Activated T-helper 17 cell treated with anti-CD3 and anti-CD28 coated beads, Interleukin-2, amount 50 U/mL, for 72 hours (primary cell): ENCODE results near the gene FKTN. TPM values are rescaled to one million over a fixed set of nuclear protein-coding genes. Genes with fewer than 3 reads are reported as not detected.

Source experiments
- ATAC-seq: fragments of 150-1000 bp; cut with Tn5 transposase; replicated peaks from 2 replicates; pipeline ENCODE4 v1.10.0; 2021; ENCODE audit warnings: mild to moderate bottlenecking, moderate library complexity
- H3K27ac Mint-ChIP-seq: one replicate; pipeline ENCODE4 v1.8.0; 2022; ENCODE audit warnings: mixed read lengths
- H3K27me3 Mint-ChIP-seq: one replicate; pipeline ENCODE4 v1.8.0; 2022; ENCODE audit warnings: mixed read lengths
- H3K36me3 Mint-ChIP-seq: one replicate; pipeline ENCODE4 v1.8.0; 2022; ENCODE audit warnings: low read depth, mild to moderate bottlenecking, mixed read lengths
- H3K4me1 Mint-ChIP-seq: one replicate; pipeline ENCODE4 v1.8.0; 2022; ENCODE audit warnings: mixed read lengths
- H3K4me3 Mint-ChIP-seq: one replicate; pipeline ENCODE4 v1.8.0; 2022; ENCODE audit warnings: mild to moderate bottlenecking, mixed read lengths
- H3K9me3 Mint-ChIP-seq: one replicate; pipeline ENCODE4 v1.8.0; 2022; ENCODE audit warnings: mixed read lengths
- total RNA-seq, 2 donors: library from RNA; stranded (reverse); gene quantifications; one replicate each; pipeline ENCODE4 v1.2.3, GENCODE V29; 2022

FKTN gene
- total RNA-seq, 2 donors from 2014 or later: 5.5 to 12.2 TPM

GRCh38 chr9:105651806-105652205, 93.9 kb downstream of the FKTN start:
- peaks cover 10% of the 10 kb centered on the region for H3K27me3 Mint-ChIP-seq
- no peaks in the 10 kb centered on the region for H3K4me1 Mint-ChIP-seq
- H3K9me3 Mint-ChIP-seq: no peaks in the 10 kb centered on the region
- ATAC-seq: no peak
- no peaks in the 10 kb centered on the region for H3K36me3 Mint-ChIP-seq
- H3K27ac Mint-ChIP-seq: no peak overlapping the region
- no peak overlapping the region for H3K4me3 Mint-ChIP-seq

- H3K4me1 Mint-ChIP-seq: no peaks in the 10 kb centered on the region
- H3K9me3 Mint-ChIP-seq: no peaks in the 10 kb centered on the region
Measured at GRCh38 chr9:105656131-105656921, 98.4 kb downstream of the FKTN start.

GRCh38 chr9:105658351-105658750, 100.4 kb downstream of the FKTN start:
- H3K4me3 Mint-ChIP-seq: no peak overlapping the region
- no peaks in the 10 kb centered on the region for H3K9me3 Mint-ChIP-seq
- peaks cover 27% of the 10 kb centered on the region for H3K27me3 Mint-ChIP-seq
- no peak for ATAC-seq
- H3K27ac Mint-ChIP-seq: no peak overlapping the region
- H3K36me3 Mint-ChIP-seq: no peaks in the 10 kb centered on the region
- no peaks in the 10 kb centered on the region for H3K4me1 Mint-ChIP-seq

More at GRCh38 chr9:105656131-105656921, 98.4 kb downstream of the FKTN start:
- Mint-ChIP-seq H3K27ac (no peak overlapping the region), H3K36me3 (no peaks in the 10 kb centered on the region), H3K4me3 (peak overlapping the region; percentile 50), H3K27me3 (peaks cover 27% of the 10 kb centered on the region)
- ATAC-seq: peak; percentile 51

GRCh38 chr9:105661011-105661410, 103.1 kb downstream of the FKTN start:
- no peak overlapping the region for H3K27ac Mint-ChIP-seq
- H3K4me1 Mint-ChIP-seq: no peaks in the 10 kb centered on the region
- no peaks in the 10 kb centered on the region for H3K36me3 Mint-ChIP-seq
- peaks cover 22% of the 10 kb centered on the region for H3K27me3 Mint-ChIP-seq
- ATAC-seq: no peak
- no peaks in the 10 kb centered on the region for H3K9me3 Mint-ChIP-seq
- H3K4me3 Mint-ChIP-seq: no peak overlapping the region

- Mint-ChIP-seq H3K9me3 (no peaks in the 10 kb centered on the region), H3K4me1 (no peaks in the 10 kb centered on the region), H3K27ac (no peak within 1 kb of the TSS), H3K27me3 (peaks cover 13% of the 10 kb centered on the region), H3K36me3 (no peaks in the 10 kb centered on the region), H3K4me3 (no peak within 1 kb of the TSS)
- no peak for ATAC-seq
Measured at GRCh38 chr9:105662184-105663104, 104.5 kb downstream of the FKTN start, which contains the start of gene TAL2. Gene TAL2 (plus strand): TSS chr9:105662457. CDS start chr9:105662497, 40 bp downstream.

- H3K4me1 Mint-ChIP-seq: no peaks in the 10 kb centered on the region
- ATAC-seq: no peak
- no peaks in the 10 kb centered on the region for H3K36me3 Mint-ChIP-seq
- H3K27ac Mint-ChIP-seq: no peak overlapping the region
- H3K4me3 Mint-ChIP-seq: no peak overlapping the region
- no peaks in the 10 kb centered on the region for H3K9me3 Mint-ChIP-seq
- H3K27me3 Mint-ChIP-seq: peaks cover 9% of the 10 kb centered on the region
Measured at GRCh38 chr9:105663914-105664313, 106.0 kb downstream of the FKTN start.

DNA sequence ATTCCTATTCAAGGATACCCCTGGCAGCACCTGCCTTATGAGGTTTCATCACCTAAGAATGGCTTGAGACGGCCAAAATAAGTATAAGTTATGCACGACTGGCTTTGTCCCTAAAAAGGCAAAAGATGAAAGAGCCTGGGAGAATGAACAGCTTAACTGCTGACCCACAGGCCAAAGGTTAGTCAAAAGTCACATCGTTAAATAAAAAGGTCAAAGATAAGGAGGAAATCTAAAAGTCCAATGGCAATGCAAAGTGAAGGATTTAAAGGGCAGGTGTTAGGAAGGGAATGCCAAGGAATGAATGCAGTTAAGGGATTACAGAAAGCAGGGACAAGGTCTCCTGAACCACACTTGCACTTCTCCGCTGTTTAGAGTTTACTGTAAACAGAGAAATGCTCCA, 109.9 kb downstream of the FKTN start:
- no peaks in the 10 kb centered on the region for H3K36me3 Mint-ChIP-seq
- no peaks in the 10 kb centered on the region for H3K4me1 Mint-ChIP-seq
- H3K27me3 Mint-ChIP-seq: peaks cover 13% of the 10 kb centered on the region
- no peak for ATAC-seq
- H3K9me3 Mint-ChIP-seq: no peaks in the 10 kb centered on the region
- no peak overlapping the region for H3K27ac Mint-ChIP-seq
- H3K4me3 Mint-ChIP-seq: no peak overlapping the region

DNA sequence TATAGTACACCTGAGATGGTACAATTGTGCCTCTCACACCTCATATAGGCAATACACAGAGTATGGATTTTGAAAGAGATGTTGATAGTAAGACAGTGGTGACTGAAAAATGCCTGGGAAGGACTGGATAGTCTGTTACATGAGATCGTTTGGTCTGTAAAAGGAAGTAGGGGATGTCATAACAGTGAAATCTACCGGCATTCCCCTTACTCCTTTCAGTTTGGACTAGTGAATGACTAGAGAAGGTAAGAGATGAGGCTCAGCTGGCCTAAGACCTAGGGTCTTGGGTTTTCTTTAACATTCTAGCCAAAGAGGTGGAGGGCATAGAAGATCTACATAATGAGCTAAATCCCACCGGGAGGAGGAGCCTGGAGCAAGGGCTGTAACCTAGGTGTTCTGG, 112.4 kb downstream of the FKTN start:
- Mint-ChIP-seq H3K4me3 (no peak overlapping the region), H3K9me3 (no peaks in the 10 kb centered on the region), H3K4me1 (no peaks in the 10 kb centered on the region), H3K36me3 (no peaks in the 10 kb centered on the region), H3K27me3 (peaks cover 13% of the 10 kb centered on the region), H3K27ac (no peak overlapping the region)
- ATAC-seq: no peak

DNA sequence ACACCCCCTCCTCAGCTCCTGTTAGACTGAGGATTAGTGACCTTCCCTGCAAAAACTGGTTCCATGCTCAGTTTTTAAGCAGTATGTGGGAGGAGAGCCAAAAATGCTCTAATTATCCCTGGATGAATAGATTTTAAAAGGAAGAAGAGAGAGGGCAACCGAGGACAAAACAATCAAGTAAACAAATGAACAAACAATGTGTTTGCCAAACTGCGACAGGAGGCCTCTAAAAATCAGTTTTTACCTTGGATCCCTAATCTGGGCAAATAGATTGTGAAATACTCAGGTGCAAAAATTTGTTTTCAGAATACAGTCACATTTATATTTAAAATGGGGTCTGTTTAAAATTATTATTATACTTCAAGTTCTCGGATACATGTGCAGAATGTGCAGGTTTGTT, 112.8 kb downstream of the FKTN start:
- Mint-ChIP-seq H3K27me3 (peaks cover 13% of the 10 kb centered on the region), H3K9me3 (no peaks in the 10 kb centered on the region), H3K4me1 (no peaks in the 10 kb centered on the region), H3K27ac (no peak overlapping the region), H3K4me3 (no peak overlapping the region), H3K36me3 (no peaks in the 10 kb centered on the region)
- no peak for ATAC-seq

- H3K4me1 Mint-ChIP-seq: no peaks in the 10 kb centered on the region
Measured at GRCh38 chr9:105672711-105673234, 114.8 kb downstream of the FKTN start.

GRCh38 chr9:105673850-105674387, 116.0 kb downstream of the FKTN start:
- Mint-ChIP-seq H3K4me1 (no peaks in the 10 kb centered on the region), H3K27ac (no peak overlapping the region), H3K4me3 (no peak overlapping the region), H3K27me3 (peaks cover 10% of the 10 kb centered on the region), H3K9me3 (no peaks in the 10 kb centered on the region), H3K36me3 (no peaks in the 10 kb centered on the region)
- no peak for ATAC-seq

More at GRCh38 chr9:105672711-105673234, 114.8 kb downstream of the FKTN start:
- no peak for ATAC-seq
- Mint-ChIP-seq H3K9me3 (no peaks in the 10 kb centered on the region), H3K27me3 (peaks cover 12% of the 10 kb centered on the region), H3K4me3 (no peak overlapping the region), H3K36me3 (no peaks in the 10 kb centered on the region), H3K27ac (no peak overlapping the region)

DNA sequence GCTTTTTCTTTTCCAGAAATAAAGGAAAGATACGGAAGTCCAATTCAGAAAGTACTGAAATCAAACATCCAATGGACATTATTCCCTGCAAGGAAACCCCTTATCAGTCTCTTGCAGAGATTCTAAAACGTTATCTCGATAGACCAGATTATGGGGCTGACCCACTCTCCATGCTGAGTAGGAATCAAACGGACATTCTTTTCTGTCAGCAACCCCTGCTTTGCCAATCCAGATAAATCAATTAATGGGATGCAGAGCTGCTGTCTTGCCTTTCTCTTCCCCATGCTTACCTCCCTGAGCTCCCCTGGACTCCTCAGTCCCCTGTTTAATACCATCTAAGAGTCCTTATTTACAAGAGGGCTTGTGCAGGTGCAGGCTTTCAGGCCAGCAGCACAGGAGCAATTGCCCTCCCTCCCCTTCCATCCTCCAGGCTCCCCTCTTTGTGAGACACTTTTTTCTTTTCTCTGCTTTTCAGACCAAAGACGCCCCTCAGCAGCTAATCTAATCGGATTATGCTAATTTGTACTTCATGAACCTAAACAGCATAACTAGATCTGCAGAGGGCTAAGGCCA, 118.5 kb downstream of the FKTN start:
- Mint-ChIP-seq H3K4me1 (no peaks in the 10 kb centered on the region), H3K9me3 (no peaks in the 10 kb centered on the region), H3K36me3 (no peaks in the 10 kb centered on the region), H3K27me3 (peaks cover 3% of the 10 kb centered on the region), H3K27ac (no peak overlapping the region), H3K4me3 (no peak overlapping the region)
- no peak for ATAC-seq

DNA sequence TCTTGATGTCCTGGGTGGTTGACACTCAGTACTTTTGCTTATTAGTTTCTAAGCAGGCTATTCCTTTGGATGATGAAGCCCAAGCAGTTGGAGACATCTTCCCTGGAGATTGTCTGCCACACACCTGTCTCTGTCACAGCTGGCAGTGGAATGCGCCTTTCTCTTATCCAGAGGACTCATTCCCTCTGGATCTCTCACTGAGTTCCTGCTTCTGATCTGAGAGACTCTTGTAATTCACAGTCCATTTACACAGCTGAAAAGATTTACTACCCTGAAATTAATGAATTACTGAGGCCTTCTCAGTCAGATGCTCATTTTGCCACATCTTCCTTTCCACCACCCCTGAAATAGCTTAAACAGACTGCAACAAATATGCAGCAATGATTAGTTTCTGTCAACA, 120.2 kb downstream of the FKTN start:
- Mint-ChIP-seq H3K9me3 (no peaks in the 10 kb centered on the region), H3K4me1 (no peaks in the 10 kb centered on the region), H3K36me3 (no peaks in the 10 kb centered on the region), H3K27me3 (peaks cover 3% of the 10 kb centered on the region), H3K4me3 (no peak overlapping the region), H3K27ac (no peak overlapping the region)
- ATAC-seq: no peak

DNA sequence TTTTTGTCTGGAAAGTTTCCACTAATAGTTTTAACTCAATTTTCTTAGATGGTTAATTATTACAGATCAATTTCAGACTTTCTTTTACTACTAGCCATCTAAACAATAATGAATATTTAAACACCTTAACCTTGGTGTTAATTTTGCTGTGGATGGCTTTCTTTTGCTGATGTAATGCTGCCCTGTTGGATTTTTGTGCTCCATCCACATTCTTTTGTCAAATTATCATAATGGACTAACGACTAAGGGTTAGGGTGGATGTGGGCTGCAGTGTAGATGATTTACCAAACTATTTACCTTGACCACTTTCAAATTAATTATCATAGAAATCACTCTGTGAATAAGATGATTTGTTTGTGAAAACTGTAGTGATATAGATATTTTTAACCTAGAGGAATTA, 120.8 kb downstream of the FKTN start:
- ATAC-seq: no peak
- H3K36me3 Mint-ChIP-seq: no peaks in the 10 kb centered on the region
- peaks cover 3% of the 10 kb centered on the region for H3K27me3 Mint-ChIP-seq
- no peaks in the 10 kb centered on the region for H3K4me1 Mint-ChIP-seq
- H3K9me3 Mint-ChIP-seq: no peaks in the 10 kb centered on the region
- no peak overlapping the region for H3K4me3 Mint-ChIP-seq
- no peak overlapping the region for H3K27ac Mint-ChIP-seq
